Lower leg skin (tissue), 3 donors: Measurements from ENCODE around the gene FUT2.

Source experiments
- POLR2A ChIP-seq, 2 donors: fragments of 450-650 bp; IDR thresholded peaks; one replicate each; pipeline ENCODE4 v1.6.1; 2016 to 2017; ENCODE audit warnings: antibody characterized with exemption in 2 of 2, mild to moderate bottlenecking in 1 of 2, moderate library complexity in 1 of 2
- TF ChIP-seq, protein P1 (sequence below), 3 donors: fragments of 450-650 bp; IDR thresholded peaks; one replicate each; pipeline ENCODE4 v1.5.1; 2016; ENCODE audit warnings: antibody characterized with exemption in 3 of 3, mild to moderate bottlenecking in 3 of 3, moderate library complexity in 2 of 3

DNA sequence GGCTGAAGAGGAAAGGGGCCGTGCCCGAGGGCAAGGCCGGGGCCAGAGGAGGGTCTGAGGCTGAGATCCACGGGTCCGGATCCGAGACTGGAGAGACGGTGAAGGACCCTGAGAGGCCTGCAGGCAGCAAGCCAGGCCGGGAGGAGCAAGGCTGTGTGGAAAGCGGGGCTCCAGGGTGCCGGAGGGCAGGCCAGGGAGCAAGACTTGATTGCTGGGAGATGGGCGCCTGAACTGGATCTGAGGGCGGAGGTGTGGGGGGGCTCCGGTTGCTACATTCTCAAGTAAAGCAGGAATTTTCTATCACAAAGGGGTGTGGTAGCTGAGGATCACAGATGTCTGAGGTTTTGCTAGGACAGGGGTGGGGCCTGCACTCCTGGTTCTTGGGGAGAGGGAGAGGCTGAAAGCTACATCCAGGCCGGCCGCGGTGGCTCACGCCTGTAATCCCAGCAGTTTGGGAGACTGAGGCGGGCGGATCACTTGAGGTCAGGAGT is 20.0 kb downstream of the FUT2 start:
- TF ChIP-seq POLR2A (IDR thresholded peaks at IDR 0.05), result no peak
- TF ChIP-seq, protein P1, sequence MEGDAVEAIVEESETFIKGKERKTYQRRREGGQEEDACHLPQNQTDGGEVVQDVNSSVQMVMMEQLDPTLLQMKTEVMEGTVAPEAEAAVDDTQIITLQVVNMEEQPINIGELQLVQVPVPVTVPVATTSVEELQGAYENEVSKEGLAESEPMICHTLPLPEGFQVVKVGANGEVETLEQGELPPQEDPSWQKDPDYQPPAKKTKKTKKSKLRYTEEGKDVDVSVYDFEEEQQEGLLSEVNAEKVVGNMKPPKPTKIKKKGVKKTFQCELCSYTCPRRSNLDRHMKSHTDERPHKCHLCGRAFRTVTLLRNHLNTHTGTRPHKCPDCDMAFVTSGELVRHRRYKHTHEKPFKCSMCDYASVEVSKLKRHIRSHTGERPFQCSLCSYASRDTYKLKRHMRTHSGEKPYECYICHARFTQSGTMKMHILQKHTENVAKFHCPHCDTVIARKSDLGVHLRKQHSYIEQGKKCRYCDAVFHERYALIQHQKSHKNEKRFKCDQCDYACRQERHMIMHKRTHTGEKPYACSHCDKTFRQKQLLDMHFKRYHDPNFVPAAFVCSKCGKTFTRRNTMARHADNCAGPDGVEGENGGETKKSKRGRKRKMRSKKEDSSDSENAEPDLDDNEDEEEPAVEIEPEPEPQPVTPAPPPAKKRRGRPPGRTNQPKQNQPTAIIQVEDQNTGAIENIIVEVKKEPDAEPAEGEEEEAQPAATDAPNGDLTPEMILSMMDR (IDR thresholded peaks at IDR 0.05), result no peak
